NB4 (cell line): Measurements from ENCODE around the gene DLEC1.

ENCODE experiments used
- POLR2A ChIP-seq: IDR thresholded peaks from 2 replicates; pipeline ENCODE4 v1.6.1; 2011; ENCODE audit warnings: mild to moderate bottlenecking; ENCODE audit not compliant: insufficient read length; ENCODE audit errors: extremely low read depth
- TF ChIP-seq, protein P1 (sequence below): IDR thresholded peaks from one replicate; pipeline ENCODE4 v1.5.1; 2012; ENCODE audit warnings: low read depth, low read length
- TF ChIP-seq, protein P2 (sequence below): IDR thresholded peaks from 2 replicates; pipeline ENCODE4 v1.6.1; 2011; ENCODE audit warnings: low read depth, low read length

DNA sequence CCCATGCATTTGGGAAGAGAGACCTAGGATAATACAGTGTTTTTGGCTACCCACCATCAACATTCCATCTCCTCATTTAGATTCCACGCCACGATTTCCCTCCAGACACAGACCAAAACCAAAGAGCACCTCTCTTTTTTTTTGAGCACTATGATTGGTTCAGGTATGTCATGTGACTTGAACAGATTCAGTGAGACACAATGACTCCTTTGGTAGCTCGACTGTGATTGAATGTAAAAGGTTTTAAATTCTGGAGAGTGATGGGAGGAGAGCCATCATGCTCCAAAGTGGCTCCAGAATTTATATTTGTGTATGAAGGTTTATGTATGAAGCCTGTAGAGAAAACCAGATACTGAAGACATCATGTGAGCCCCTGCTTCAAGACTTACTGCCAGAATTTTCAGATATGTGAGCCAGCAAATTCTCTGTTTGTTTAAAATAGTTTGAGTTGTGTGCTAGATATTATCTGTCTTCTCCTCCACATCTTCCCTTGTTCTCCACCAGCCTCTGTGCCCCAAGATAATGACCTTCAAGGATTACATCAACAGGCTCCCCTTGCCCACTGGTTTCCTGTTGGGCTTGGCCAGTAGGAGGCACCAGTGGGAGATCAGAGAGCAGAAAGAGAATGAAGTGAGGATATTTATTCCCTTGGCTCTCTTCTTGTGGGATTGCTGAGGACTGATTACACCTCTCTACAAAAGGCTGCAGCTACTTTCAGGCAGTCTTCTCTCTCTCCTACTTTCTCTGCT, 111.9 kb downstream of the DLEC1 start:
- TF ChIP-seq, protein P1, sequence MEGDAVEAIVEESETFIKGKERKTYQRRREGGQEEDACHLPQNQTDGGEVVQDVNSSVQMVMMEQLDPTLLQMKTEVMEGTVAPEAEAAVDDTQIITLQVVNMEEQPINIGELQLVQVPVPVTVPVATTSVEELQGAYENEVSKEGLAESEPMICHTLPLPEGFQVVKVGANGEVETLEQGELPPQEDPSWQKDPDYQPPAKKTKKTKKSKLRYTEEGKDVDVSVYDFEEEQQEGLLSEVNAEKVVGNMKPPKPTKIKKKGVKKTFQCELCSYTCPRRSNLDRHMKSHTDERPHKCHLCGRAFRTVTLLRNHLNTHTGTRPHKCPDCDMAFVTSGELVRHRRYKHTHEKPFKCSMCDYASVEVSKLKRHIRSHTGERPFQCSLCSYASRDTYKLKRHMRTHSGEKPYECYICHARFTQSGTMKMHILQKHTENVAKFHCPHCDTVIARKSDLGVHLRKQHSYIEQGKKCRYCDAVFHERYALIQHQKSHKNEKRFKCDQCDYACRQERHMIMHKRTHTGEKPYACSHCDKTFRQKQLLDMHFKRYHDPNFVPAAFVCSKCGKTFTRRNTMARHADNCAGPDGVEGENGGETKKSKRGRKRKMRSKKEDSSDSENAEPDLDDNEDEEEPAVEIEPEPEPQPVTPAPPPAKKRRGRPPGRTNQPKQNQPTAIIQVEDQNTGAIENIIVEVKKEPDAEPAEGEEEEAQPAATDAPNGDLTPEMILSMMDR, result peak; percentile 27
- TF ChIP-seq POLR2A, result no peak
- TF ChIP-seq, protein P2, sequence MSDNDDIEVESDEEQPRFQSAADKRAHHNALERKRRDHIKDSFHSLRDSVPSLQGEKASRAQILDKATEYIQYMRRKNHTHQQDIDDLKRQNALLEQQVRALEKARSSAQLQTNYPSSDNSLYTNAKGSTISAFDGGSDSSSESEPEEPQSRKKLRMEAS, result no peak
